DMS53 treated with DMSO at 0.1 percent for 48 hours (cell line): ENCODE results near the gene PSMA3.
"Not testable (repeated sequence)": the region's sequence is repeated elsewhere in the genome, so short reads cannot be mapped to it uniquely, and the experiment has no call there.

Experiments
- DNase-seq: peaks from one replicate; lab custom pipeline; 2025; ENCODE audit not compliant: unreplicated experiment; lab: John Stamatoyannopoulos, UW

Gene PSMA3

GRCh38 chr14:58244556-58245387 lies at the start of gene PSMA3:
Gene PSMA3, plus strand, starts transcription at chr14:58244843. Its CDS starts 78 bp downstream, at chr14:58244921.
- DNase-seq = peak; percentile 87

GRCh38 chr14:58196198-58196597 lies 48.4 kb upstream of the PSMA3 start:
- no peak for DNase-seq

GRCh38 chr14:58198086-58198485 lies 46.6 kb upstream of the PSMA3 start:
- DNase-seq = no peak

GRCh38 chr14:58199726-58200479 lies 44.7 kb upstream of the PSMA3 start, which contains the start of gene ACTR10:
Gene ACTR10, plus strand, starts transcription at chr14:58200149. Its CDS starts 69 bp downstream, at chr14:58200218.
- peak; percentile 70 for DNase-seq

- no peak for DNase-seq
These were observed 44.2 kb upstream of the PSMA3 start for GRCh38 chr14:58200480-58200841.

GRCh38 chr14:58200846-58201245 lies 43.8 kb upstream of the PSMA3 start:
- no peak for DNase-seq

- DNase-seq = no peak
These were observed 31.5 kb upstream of the PSMA3 start for GRCh38 chr14:58213176-58213575.

GRCh38 chr14:58215191-58215914 lies 29.3 kb upstream of the PSMA3 start:
- DNase-seq = no peak

- no peak for DNase-seq
These were observed 28.1 kb upstream of the PSMA3 start for GRCh38 chr14:58216544-58216943.

GRCh38 chr14:58227096-58227819 lies 17.4 kb upstream of the PSMA3 start:
- DNase-seq = no peak

GRCh38 chr14:58238252-58239243 lies 6.1 kb upstream of the PSMA3 start:
- no peak for DNase-seq

GRCh38 chr14:58239244-58240195 lies 5.1 kb upstream of the PSMA3 start:
- DNase-seq = peak; percentile 34

- DNase-seq = peak; percentile 37
These were observed 670 bp upstream of the PSMA3 start for GRCh38 chr14:58243790-58244555.

GRCh38 chr14:58245562-58245961 lies 919 bp downstream of the PSMA3 start:
- no peak for DNase-seq

GRCh38 chr14:58249611-58250010 lies 5.0 kb downstream of the PSMA3 start:
- DNase-seq = no peak

GRCh38 chr14:58258156-58258555 lies 13.5 kb downstream of the PSMA3 start:
- DNase-seq = no peak

GRCh38 chr14:58262005-58262404 lies 17.4 kb downstream of the PSMA3 start:
- DNase-seq = not testable (repeated sequence)

GRCh38 chr14:58265401-58265800 lies 20.8 kb downstream of the PSMA3 start:
- DNase-seq = no peak
